WTC11 (cell line): ENCODE data around the gene EIF2A.

Experiments used
- HMGXB4 ChIP-seq: sonication (generic); formaldehyde crosslinking; IDR thresholded peaks from 2 replicates; pipeline ENCODE4 v1.8.1; 2023; ENCODE audit warnings: mild to moderate bottlenecking, moderate library complexity, missing genetic modification reagents
- JUN ChIP-seq: sonication (generic); formaldehyde crosslinking; IDR thresholded peaks from 2 replicates; pipeline ENCODE4 v1.8.0; 2023; ENCODE audit warnings: mild to moderate bottlenecking, missing genetic modification reagents
- KAT7 ChIP-seq: sonication (generic); formaldehyde crosslinking; IDR thresholded peaks from 2 replicates; pipeline ENCODE4 v1.8.1; 2023; ENCODE audit warnings: missing genetic modification reagents, mild to moderate bottlenecking, borderline replicate concordance
- MAX ChIP-seq: sonication (generic); formaldehyde crosslinking; IDR thresholded peaks from 2 replicates; pipeline ENCODE4 v1.8.0; 2022; ENCODE audit warnings: mild to moderate bottlenecking, missing genetic modification reagents
- SP1 ChIP-seq: sonication (generic); formaldehyde crosslinking; conservative IDR thresholded peaks from 2 replicates; pipeline ENCODE4 v1.8.1; 2022; ENCODE audit warnings: missing genetic modification reagents
- ZNF232 ChIP-seq: sonication (generic); formaldehyde crosslinking; IDR thresholded peaks from 2 replicates; pipeline ENCODE4 v1.8.0; 2022; ENCODE audit warnings: mild to moderate bottlenecking, missing genetic modification reagents
- TF ChIP-seq, protein P1 (sequence below): sonication (generic); formaldehyde crosslinking; IDR thresholded peaks from 2 replicates; pipeline ENCODE4 v1.8.1; 2023; ENCODE audit warnings: mild to moderate bottlenecking, missing genetic modification reagents, moderate library complexity
- TF ChIP-seq, protein P2 (sequence below): fragments of 200-600 bp; IDR thresholded peaks from 2 replicates; pipeline ENCODE4 v1.8.0; 2022; ENCODE audit warnings: antibody characterized with exemption
- TF ChIP-seq, protein P3 (sequence below): sonication (generic); formaldehyde crosslinking; IDR thresholded peaks from 2 replicates; pipeline ENCODE4 v1.8.1; 2022; ENCODE audit warnings: missing genetic modification reagents, borderline replicate concordance
- TF ChIP-seq, protein P4 (sequence below): sonication (generic); formaldehyde crosslinking; IDR thresholded peaks from 2 replicates; pipeline ENCODE4 v1.8.0; 2022; ENCODE audit warnings: mild to moderate bottlenecking, missing genetic modification reagents

DNA sequence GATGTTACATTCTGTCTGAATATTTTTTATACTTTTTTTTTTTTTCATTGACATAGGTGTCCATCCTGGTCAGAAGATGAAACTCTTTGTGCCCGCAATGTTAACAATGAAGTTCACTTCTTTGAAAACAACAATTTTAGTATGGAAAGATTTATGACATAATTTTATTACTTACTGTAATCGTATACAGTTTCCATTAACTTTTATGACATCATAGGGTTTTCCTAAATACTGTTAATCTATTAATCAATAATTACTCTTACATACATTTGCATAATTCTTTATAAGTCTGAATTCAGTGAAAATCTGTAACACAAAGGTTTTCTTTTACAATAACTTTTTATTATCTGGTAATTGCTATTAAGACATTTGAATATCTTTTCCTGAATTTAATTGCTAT, 17.7 kb downstream of the EIF2A start:
- TF ChIP-seq, protein P1, sequence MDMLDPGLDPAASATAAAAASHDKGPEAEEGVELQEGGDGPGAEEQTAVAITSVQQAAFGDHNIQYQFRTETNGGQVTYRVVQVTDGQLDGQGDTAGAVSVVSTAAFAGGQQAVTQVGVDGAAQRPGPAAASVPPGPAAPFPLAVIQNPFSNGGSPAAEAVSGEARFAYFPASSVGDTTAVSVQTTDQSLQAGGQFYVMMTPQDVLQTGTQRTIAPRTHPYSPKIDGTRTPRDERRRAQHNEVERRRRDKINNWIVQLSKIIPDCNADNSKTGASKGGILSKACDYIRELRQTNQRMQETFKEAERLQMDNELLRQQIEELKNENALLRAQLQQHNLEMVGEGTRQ (CRISPR knock-in tag): no peak
- no peak for TF ChIP-seq MAX (CRISPR knock-in tag)
- TF ChIP-seq, protein P2, sequence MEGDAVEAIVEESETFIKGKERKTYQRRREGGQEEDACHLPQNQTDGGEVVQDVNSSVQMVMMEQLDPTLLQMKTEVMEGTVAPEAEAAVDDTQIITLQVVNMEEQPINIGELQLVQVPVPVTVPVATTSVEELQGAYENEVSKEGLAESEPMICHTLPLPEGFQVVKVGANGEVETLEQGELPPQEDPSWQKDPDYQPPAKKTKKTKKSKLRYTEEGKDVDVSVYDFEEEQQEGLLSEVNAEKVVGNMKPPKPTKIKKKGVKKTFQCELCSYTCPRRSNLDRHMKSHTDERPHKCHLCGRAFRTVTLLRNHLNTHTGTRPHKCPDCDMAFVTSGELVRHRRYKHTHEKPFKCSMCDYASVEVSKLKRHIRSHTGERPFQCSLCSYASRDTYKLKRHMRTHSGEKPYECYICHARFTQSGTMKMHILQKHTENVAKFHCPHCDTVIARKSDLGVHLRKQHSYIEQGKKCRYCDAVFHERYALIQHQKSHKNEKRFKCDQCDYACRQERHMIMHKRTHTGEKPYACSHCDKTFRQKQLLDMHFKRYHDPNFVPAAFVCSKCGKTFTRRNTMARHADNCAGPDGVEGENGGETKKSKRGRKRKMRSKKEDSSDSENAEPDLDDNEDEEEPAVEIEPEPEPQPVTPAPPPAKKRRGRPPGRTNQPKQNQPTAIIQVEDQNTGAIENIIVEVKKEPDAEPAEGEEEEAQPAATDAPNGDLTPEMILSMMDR: no peak
- TF ChIP-seq SP1 (CRISPR knock-in tag): no peak
- TF ChIP-seq JUN (CRISPR knock-in tag): no peak
- TF ChIP-seq, protein P3, sequence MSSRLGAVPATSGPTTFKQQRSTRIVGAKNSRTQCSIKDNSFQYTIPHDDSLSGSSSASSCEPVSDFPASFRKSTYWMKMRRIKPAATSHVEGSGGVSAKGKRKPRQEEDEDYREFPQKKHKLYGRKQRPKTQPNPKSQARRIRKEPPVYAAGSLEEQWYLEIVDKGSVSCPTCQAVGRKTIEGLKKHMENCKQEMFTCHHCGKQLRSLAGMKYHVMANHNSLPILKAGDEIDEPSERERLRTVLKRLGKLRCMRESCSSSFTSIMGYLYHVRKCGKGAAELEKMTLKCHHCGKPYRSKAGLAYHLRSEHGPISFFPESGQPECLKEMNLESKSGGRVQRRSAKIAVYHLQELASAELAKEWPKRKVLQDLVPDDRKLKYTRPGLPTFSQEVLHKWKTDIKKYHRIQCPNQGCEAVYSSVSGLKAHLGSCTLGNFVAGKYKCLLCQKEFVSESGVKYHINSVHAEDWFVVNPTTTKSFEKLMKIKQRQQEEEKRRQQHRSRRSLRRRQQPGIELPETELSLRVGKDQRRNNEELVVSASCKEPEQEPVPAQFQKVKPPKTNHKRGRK (CRISPR knock-in tag): no peak
- TF ChIP-seq HMGXB4 (CRISPR knock-in tag): no peak
- TF ChIP-seq, protein P4, sequence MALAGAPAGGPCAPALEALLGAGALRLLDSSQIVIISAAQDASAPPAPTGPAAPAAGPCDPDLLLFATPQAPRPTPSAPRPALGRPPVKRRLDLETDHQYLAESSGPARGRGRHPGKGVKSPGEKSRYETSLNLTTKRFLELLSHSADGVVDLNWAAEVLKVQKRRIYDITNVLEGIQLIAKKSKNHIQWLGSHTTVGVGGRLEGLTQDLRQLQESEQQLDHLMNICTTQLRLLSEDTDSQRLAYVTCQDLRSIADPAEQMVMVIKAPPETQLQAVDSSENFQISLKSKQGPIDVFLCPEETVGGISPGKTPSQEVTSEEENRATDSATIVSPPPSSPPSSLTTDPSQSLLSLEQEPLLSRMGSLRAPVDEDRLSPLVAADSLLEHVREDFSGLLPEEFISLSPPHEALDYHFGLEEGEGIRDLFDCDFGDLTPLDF: no peak
- no peak for TF ChIP-seq KAT7 (CRISPR knock-in tag)
- no peak for TF ChIP-seq ZNF232 (CRISPR knock-in tag)
